A549 (cell line): ENCODE data around the gene ANKRD63. TPM values are rescaled to one million over a fixed set of nuclear protein-coding genes. Genes with fewer than 3 reads are reported as not detected.

Experiments
- ATAC-seq, 2 experiments: fragments of 200-7000 bp in 1 of 2; fragments of >200 bp in 1 of 2; cut with Nextera tagmentation in 1 of 2; cut with Tn5 transposase in 1 of 2; 3 replicates each; pipeline versions ENCODE4 v1.8.0 to v1.9.1; 2018 to 2020; ENCODE audit warnings: mild to moderate bottlenecking in 1 of 2, moderate library complexity in 1 of 2
- CTCF ChIA-PET: fragments of 300-600 bp; sonication (Branson Sonifier 250); formaldehyde crosslinking; extraction: SDS; loops from one replicate; lab custom pipeline; 2021; ENCODE audit warnings: antibody characterized with exemption, inconsistent platforms; lab: Yijun Ruan, JAX
- POLR2A ChIA-PET: fragments of 350-600 bp; formaldehyde crosslinking; extraction: SDS; loops from one replicate; lab custom pipeline; 2021; ENCODE audit warnings: antibody characterized with exemption, inconsistent platforms; lab: Yijun Ruan, JAX
- DNase-seq, 2 experiments: peaks; one replicate each; pipeline versions ENCODE4 v3.0.0 to v3.0.0-alpha.2; 2011 to 2016; ENCODE audit warnings: low read depth in 1 of 2, low spot score in 1 of 2
- FAIRE-seq: peaks from 2 replicates; lab custom pipeline; 2011; peaks lifted over from hg19 to GRCh38; lab: Jason Lieb, UNC
- H3K27ac ChIP-seq, 2 experiments: fragments of >200 bp; sonication (Bioruptor Twin); formaldehyde crosslinking; 3 replicates each; pipeline ENCODE4 v1.5.1; 2016 to 2017
- H3K4me1 ChIP-seq: fragments of >200 bp; sonication (Bioruptor Twin); formaldehyde crosslinking; 3 replicates; pipeline ENCODE4 v1.6.1; 2016
- H3K4me2 ChIP-seq: fragments of >200 bp; sonication (Bioruptor Twin); formaldehyde crosslinking; 3 replicates; pipeline ENCODE4 v1.6.1; 2016
- H3K4me3 ChIP-seq: fragments of >200 bp; sonication (Bioruptor Twin); formaldehyde crosslinking; 3 replicates; pipeline ENCODE4 v1.5.1; 2016
- H3K9me3 ChIP-seq: fragments of >200 bp; sonication (Bioruptor Twin); formaldehyde crosslinking; 3 replicates; pipeline ENCODE4 v1.6.1; 2016
- ATOH8 ChIP-seq: fragments of 250-450 bp; sonication (Bioruptor Pico); IDR thresholded peaks from 2 replicates; pipeline ENCODE4 v1.5.0; 2020; ENCODE audit warnings: low read depth, mild to moderate bottlenecking, moderate library complexity
- CEBPB ChIP-seq, 2 experiments: fragments of >200 bp in 1 of 2; sonication (Bioruptor Twin) in 1 of 2; formaldehyde crosslinking in 1 of 2; IDR thresholded peaks; 2 replicates each; pipeline ENCODE4 v1.6.1; 2012 to 2016
- CTCF ChIP-seq: fragments of >200 bp; sonication (Bioruptor Twin); formaldehyde crosslinking; IDR thresholded peaks from 3 replicates; pipeline ENCODE4 v1.5.1; 2016
- FOSB ChIP-seq: fragments of 250-450 bp; sonication (Bioruptor Pico); IDR thresholded peaks from 2 replicates; pipeline ENCODE4 v1.5.0; 2020; ENCODE audit warnings: mild to moderate bottlenecking, moderate library complexity
- HES2 ChIP-seq: fragments of >200 bp; sonication (Bioruptor Twin); formaldehyde crosslinking; IDR thresholded peaks from 2 replicates; pipeline ENCODE4 v1.6.1; 2016
- HEYL ChIP-seq: fragments of 250-450 bp; sonication (Bioruptor Pico); IDR thresholded peaks from 2 replicates; pipeline ENCODE4 v1.8.0; 2021; ENCODE audit warnings: mild to moderate bottlenecking, moderate library complexity
- HMGXB4 ChIP-seq: fragments of 250-450 bp; sonication (Bioruptor Pico); IDR thresholded peaks from 2 replicates; pipeline ENCODE4 v1.5.0; 2021; ENCODE audit warnings: mild to moderate bottlenecking, moderate library complexity, borderline replicate concordance
- HOXB5 ChIP-seq: fragments of 250-450 bp; sonication (Bioruptor Pico); IDR thresholded peaks from 2 replicates; pipeline ENCODE4 v1.5.0; 2020; ENCODE audit warnings: mild to moderate bottlenecking, moderate library complexity
- KDM5A ChIP-seq: fragments of 200-600 bp; sonication (generic); IDR thresholded peaks from 2 replicates; pipeline ENCODE4 v1.6.1; 2016; ENCODE audit warnings: antibody characterized with exemption, mild to moderate bottlenecking
- MAFK ChIP-seq: fragments of 450-650 bp; IDR thresholded peaks from 2 replicates; pipeline ENCODE4 v1.6.1; 2014; ENCODE audit not compliant: partially characterized antibody
- MAX ChIP-seq: IDR thresholded peaks from 2 replicates; pipeline ENCODE4 v1.6.1; 2012
- NFE2L2 ChIP-seq: fragments of 150-350 bp; conservative IDR thresholded peaks from 2 replicates; pipeline ENCODE4 v1.6.1; 2014; ENCODE audit warnings: low read length
- PBX3 ChIP-seq: IDR thresholded peaks from 2 replicates; pipeline ENCODE4 v1.6.1; 2012
- PHF8 ChIP-seq: fragments of 200-600 bp; sonication (generic); IDR thresholded peaks from 2 replicates; pipeline ENCODE4 v1.6.1; 2016; ENCODE audit warnings: low read depth, mild to moderate bottlenecking, antibody characterized with exemption, moderate library complexity, borderline replicate concordance
- RCOR1 ChIP-seq: fragments of 150-350 bp; IDR thresholded peaks from 2 replicates; pipeline ENCODE4 v1.6.1; 2014; ENCODE audit warnings: antibody characterized with exemption, low read length, low read depth
- SREBF2 ChIP-seq: fragments of 450-650 bp; IDR thresholded peaks from 2 replicates; pipeline ENCODE4 v1.6.1; 2014; ENCODE audit warnings: mild to moderate bottlenecking, moderate library complexity
- USF2 ChIP-seq: fragments of 450-650 bp; IDR thresholded peaks from 2 replicates; pipeline ENCODE4 v1.6.1; 2014; ENCODE audit warnings: antibody characterized with exemption
- ZFP36 ChIP-seq: fragments of 450-650 bp; IDR thresholded peaks from 2 replicates; pipeline ENCODE4 v1.6.1; 2014; ENCODE audit warnings: borderline replicate concordance; ENCODE audit not compliant: partially characterized antibody
- WGBS: methylation state at CpG from one replicate; pipeline ENCODE4 v1.1.6; 2017; ENCODE audit errors: missing lambda C conversion rate; 5-methylcytosine and 5-hydroxymethylcytosine counted together
- polyA plus RNA-seq, 4 experiments: library from polyadenylated mRNA; depleted of rRNA in 3 of 4; stranded (reverse); fragments of >200 nt; fragmentation: RNase III in 1 of 4; extraction: RNeasy Plus Mini Kit Qiagen cat#74134 plus additional on column Dnase treatment in 1 of 4; gene quantifications; 2 replicates in 3 of 4; 3 replicates in 1 of 4; pipeline ENCODE4 v1.2.3, GENCODE V29; 2011 to 2017

The ANKRD63 gene
- polyA plus RNA-seq, 2 of the 4 experiments (the other 2 are of a cell fraction), result 0.25 TPM; not detected in 1

GRCh38 chr15:40277471-40277870, 5.4 kb downstream of the ANKRD63 start:
- DNase-seq (no peak), FAIRE-seq (no peak), ATAC-seq (no peak)
- ChIA-PET POLR2A (no interaction called here), CTCF (interaction anchor here (0.9 to 19.7 kb wide), 12 partner anchors 8 to 231 kb away, joined by 3 to 658 read pairs (median 26); partner anchors contain the start of genes CCDC9B and PLCB2)
- H3K4me3 ChIP-seq, result no peak overlapping the region
- WGBS, result 65% methylated on average over 16 of the region's 16 CpGs
- H3K4me2 ChIP-seq, result no peak overlapping the region
- TF ChIP-seq SREBF2 (no peak), FOSB (CRISPR knock-in tag) (no peak), HEYL (CRISPR knock-in tag) (no peak), PBX3 (no peak), CEBPB (IDR thresholded peaks at IDR 0.05) (no peak), KDM5A (no peak)
- no peaks in the 10 kb centered on the region for H3K9me3 ChIP-seq
- no peak overlapping the region for H3K27ac ChIP-seq
- H3K4me1 ChIP-seq, result no peaks in the 10 kb centered on the region

GRCh38 chr15:40276927-40277326, 5.9 kb downstream of the ANKRD63 start:
- 30% methylated on average over 2 of the region's 4 CpGs for WGBS
- no peak overlapping the region for H3K27ac ChIP-seq
- no peaks in the 10 kb centered on the region for H3K9me3 ChIP-seq
- ATAC-seq, result no peak
- H3K4me2 ChIP-seq, result no peak overlapping the region
- no peak for DNase-seq
- CTCF ChIA-PET, result interaction anchor here (1.0 to 19.7 kb wide), 9 partner anchors 9 to 231 kb away, joined by 3 to 658 read pairs (median 59); partner anchors contain the start of genes CCDC9B and PLCB2
- TF ChIP-seq CTCF (no peak), USF2 (no peak), MAX (no peak), MAFK (no peak), NFE2L2 (no peak), PHF8 (no peak), HOXB5 (CRISPR knock-in tag) (no peak), ATOH8 (no peak), RCOR1 (no peak), HMGXB4 (no peak), HES2 (no peak), ZFP36 (no peak)
- H3K4me3 ChIP-seq, result no peak overlapping the region
- FAIRE-seq, result no peak
- no peaks in the 10 kb centered on the region for H3K4me1 ChIP-seq
- POLR2A ChIA-PET, result no interaction called here
